NCI-H526 (cell line): ENCODE results near the gene ANAPC4.
"Not testable (repeated sequence)": the region's sequence is repeated elsewhere in the genome, so short reads cannot be mapped to it uniquely, and the experiment has no call there.

Experiments
- DNase-seq, 2 experiments: peaks; one replicate each; lab custom pipeline; 2025; lab: John Stamatoyannopoulos, UW

The ANAPC4 gene

GRCh38 chr4:25376754-25377571 lies at the start of gene ANAPC4:
ANAPC4 (plus strand) TSS chr4:25377263; CDS start chr4:25377428, 165 bp downstream.
- peak; percentile 77 to 97 for DNase-seq

GRCh38 chr4:25328463-25328862 lies 48.6 kb upstream of the ANAPC4 start:
- not testable (repeated sequence) for DNase-seq

- DNase-seq: no peak
Observed at GRCh38 chr4:25330335-25330734, 46.7 kb upstream of the ANAPC4 start.

- DNase-seq: no peak
Observed at GRCh38 chr4:25330905-25331808, 45.9 kb upstream of the ANAPC4 start.

GRCh38 chr4:25343671-25344070 lies 33.4 kb upstream of the ANAPC4 start:
- DNase-seq: no peak

GRCh38 chr4:25345744-25346143 lies 31.3 kb upstream of the ANAPC4 start:
- DNase-seq: no peak

GRCh38 chr4:25346913-25347312 lies 30.1 kb upstream of the ANAPC4 start:
- DNase-seq: no peak

GRCh38 chr4:25347473-25347872 lies 29.6 kb upstream of the ANAPC4 start:
- no peak for DNase-seq

GRCh38 chr4:25347971-25348370 lies 29.1 kb upstream of the ANAPC4 start:
- DNase-seq: no peak

GRCh38 chr4:25350561-25350960 lies 26.5 kb upstream of the ANAPC4 start:
- no peak for DNase-seq

GRCh38 chr4:25351777-25352416 lies 25.2 kb upstream of the ANAPC4 start:
- no peak for DNase-seq

GRCh38 chr4:25356068-25356467 lies 21.0 kb upstream of the ANAPC4 start:
- no peak for DNase-seq

GRCh38 chr4:25358515-25359275 lies 18.4 kb upstream of the ANAPC4 start:
- DNase-seq: no peak

GRCh38 chr4:25361253-25361652 lies 15.8 kb upstream of the ANAPC4 start:
- DNase-seq: no peak

- peak in 1 of 2 experiments; percentile 41 for DNase-seq
Observed at GRCh38 chr4:25367004-25367621, 9.9 kb upstream of the ANAPC4 start.

GRCh38 chr4:25367877-25368276 lies 9.2 kb upstream of the ANAPC4 start:
- no peak for DNase-seq

- no peak for DNase-seq
Observed at GRCh38 chr4:25368315-25368714, 8.7 kb upstream of the ANAPC4 start.

- peak; percentile 17 to 26 for DNase-seq
Observed at GRCh38 chr4:25370242-25370641, 6.8 kb upstream of the ANAPC4 start.

- not testable (repeated sequence) for DNase-seq
Observed at GRCh38 chr4:25372549-25372948, 4.5 kb upstream of the ANAPC4 start.

GRCh38 chr4:25377572-25378436 lies 741 bp downstream of the ANAPC4 start:
- DNase-seq: no peak
